Astrocyte (in vitro differentiated cells and primary cell): ENCODE data around the gene RNASE1. TPM values are rescaled to one million over a fixed set of nuclear protein-coding genes. Genes with fewer than 3 reads are reported as not detected.

Experiments
- DNase-seq: peaks from one replicate; pipeline ENCODE4 v3.0.0-alpha.2; 2010; ENCODE audit warnings: low read depth
- FAIRE-seq: peaks from 2 replicates; lab custom pipeline; 2011; peaks lifted over from hg19 to GRCh38; lab: Jason Lieb, UNC
- H2AFZ ChIP-seq: 2 replicates; pipeline ENCODE4 v1.6.0; 2012; ENCODE audit warnings: low read depth, low read length, inconsistent platforms
- H3K27ac ChIP-seq: 2 replicates; pipeline ENCODE4 v1.5.1; 2011; ENCODE audit warnings: low read depth, low read length, inconsistent platforms
- H3K27me3 ChIP-seq: 2 replicates; pipeline ENCODE4 v1.6.0; 2011; ENCODE audit warnings: low read length, inconsistent platforms; ENCODE audit not compliant: insufficient read depth
- H3K36me3 ChIP-seq: 2 replicates; pipeline ENCODE4 v1.5.1; 2011; ENCODE audit warnings: low read length, inconsistent platforms; ENCODE audit not compliant: insufficient read depth
- H3K4me1 ChIP-seq: 2 replicates; pipeline ENCODE4 v1.5.1; 2011; ENCODE audit warnings: low read length, inconsistent platforms; ENCODE audit not compliant: insufficient read depth
- H3K4me2 ChIP-seq: 2 replicates; pipeline ENCODE4 v1.6.0; 2012; ENCODE audit warnings: low read length, inconsistent platforms
- H3K4me3 ChIP-seq: 2 replicates; pipeline ENCODE4 v1.5.1; 2011; ENCODE audit warnings: low read depth, mild to moderate bottlenecking, low read length, inconsistent platforms; ENCODE audit not compliant: insufficient read depth
- H3K79me2 ChIP-seq: 2 replicates; pipeline ENCODE4 v1.6.0; 2012; ENCODE audit warnings: mild to moderate bottlenecking, low read length, inconsistent platforms; ENCODE audit not compliant: insufficient read depth
- H3K9ac ChIP-seq: 2 replicates; pipeline ENCODE4 v1.6.0; 2012; ENCODE audit warnings: mild to moderate bottlenecking, low read length, inconsistent platforms
- H3K9me3 ChIP-seq: 2 replicates; pipeline ENCODE4 v1.5.1; 2012; ENCODE audit warnings: low read depth, mild to moderate bottlenecking, low read length, inconsistent platforms; ENCODE audit not compliant: insufficient read depth
- H4K20me1 ChIP-seq: 2 replicates; pipeline ENCODE4 v1.6.0; 2012; ENCODE audit warnings: low read length, inconsistent platforms; ENCODE audit not compliant: insufficient read depth
- H3K27ac Mint-ChIP-seq: one replicate; pipeline ENCODE4 v1.8.0; 2021; ENCODE audit warnings: mild to moderate bottlenecking, mixed read lengths; ENCODE audit not compliant: unreplicated experiment
- H3K27me3 Mint-ChIP-seq: one replicate; pipeline ENCODE4 v1.8.0; 2021; ENCODE audit warnings: low read depth, mixed read lengths; ENCODE audit not compliant: unreplicated experiment
- H3K36me3 Mint-ChIP-seq: one replicate; pipeline ENCODE4 v1.8.0; 2021; ENCODE audit warnings: low read depth, mixed read lengths; ENCODE audit not compliant: unreplicated experiment
- H3K4me1 Mint-ChIP-seq: one replicate; pipeline ENCODE4 v1.8.0; 2021; ENCODE audit warnings: low read depth, mixed read lengths; ENCODE audit not compliant: unreplicated experiment
- H3K4me3 Mint-ChIP-seq: one replicate; pipeline ENCODE4 v1.8.0; 2021; ENCODE audit warnings: mild to moderate bottlenecking, moderate library complexity, mixed read lengths; ENCODE audit not compliant: unreplicated experiment
- H3K9me3 Mint-ChIP-seq: one replicate; pipeline ENCODE4 v1.8.0; 2021; ENCODE audit warnings: mild to moderate bottlenecking, mixed read lengths; ENCODE audit not compliant: unreplicated experiment
- CTCF ChIP-seq: IDR thresholded peaks from 2 replicates; pipeline ENCODE4 v1.5.1; 2011; ENCODE audit warnings: low read depth, mild to moderate bottlenecking, inconsistent platforms, low read length, moderate library complexity; ENCODE audit not compliant: insufficient read depth
- EZH2 ChIP-seq: IDR thresholded peaks from 2 replicates; pipeline ENCODE4 v1.6.1; 2012; ENCODE audit warnings: mild to moderate bottlenecking, low read length, inconsistent platforms; ENCODE audit not compliant: insufficient read depth
- total RNA-seq: library from RNA; stranded (reverse); gene quantifications from 2 replicates; pipeline ENCODE4 v1.2.1, GENCODE V29; 2021

RNASE1 gene
- total RNA-seq, 1 donor from 2014 or later = 4.7 TPM

- H3K27me3 ChIP-seq = no peaks in the 10 kb centered on the region
- no peak overlapping the region for H3K4me3 ChIP-seq
- Mint-ChIP-seq H3K4me1 (peaks cover 29% of the 10 kb centered on the region), H3K27ac (no peak overlapping the region), H3K9me3 (no peaks in the 10 kb centered on the region), H3K27me3 (no peaks in the 10 kb centered on the region), H3K4me3 (no peak overlapping the region), H3K36me3 (no peaks in the 10 kb centered on the region)
- FAIRE-seq (no peak), DNase-seq (no peak)
- no peak overlapping the region for H3K27ac ChIP-seq
- no peaks in the 10 kb centered on the region for H4K20me1 ChIP-seq
- no peaks in the 10 kb centered on the region for H3K4me1 ChIP-seq
- H3K9ac ChIP-seq = no peak overlapping the region
- no peaks in the 10 kb centered on the region for H3K9me3 ChIP-seq
- TF ChIP-seq CTCF (no peak), EZH2 (no peak)
- H2AFZ ChIP-seq = no peak overlapping the region
- no peaks in the 10 kb centered on the region for H3K36me3 ChIP-seq
- H3K79me2 ChIP-seq = no peaks in the 10 kb centered on the region
- no peak overlapping the region for H3K4me2 ChIP-seq
These were observed 4.3 kb downstream of the RNASE1 start for GRCh38 chr14:20798318-20798717.

- Mint-ChIP-seq H3K4me3 (no peak overlapping the region), H3K4me1 (peaks cover 23% of the 10 kb centered on the region), H3K36me3 (no peaks in the 10 kb centered on the region)
These were observed 5.5 kb downstream of the RNASE1 start for GRCh38 chr14:20797164-20797563.

More at GRCh38 chr14:20797164-20797563, 5.5 kb downstream of the RNASE1 start:
- Mint-ChIP-seq H3K27me3 (no peaks in the 10 kb centered on the region), H3K9me3 (no peaks in the 10 kb centered on the region), H3K27ac (no peak overlapping the region)
- Histone ChIP-seq H3K27me3 (no peaks in the 10 kb centered on the region), H3K36me3 (no peaks in the 10 kb centered on the region), H3K4me1 (no peaks in the 10 kb centered on the region), H4K20me1 (no peaks in the 10 kb centered on the region), H3K79me2 (no peaks in the 10 kb centered on the region), H2AFZ (no peak overlapping the region), H3K9ac (no peak overlapping the region), H3K4me3 (no peak overlapping the region), H3K27ac (no peak overlapping the region), H3K9me3 (no peaks in the 10 kb centered on the region), H3K4me2 (no peak overlapping the region)
- FAIRE-seq (no peak), DNase-seq (no peak)
- TF ChIP-seq EZH2 = no peak
- TF ChIP-seq CTCF = no peak
